ENCODE results near the gene GMCL2. TPM values are rescaled to one million over a fixed set of nuclear protein-coding genes. Genes with fewer than 3 reads are reported as not detected.

The GMCL2 gene
- total and polyA plus RNA-seq, 4 donors: not detected

DNA sequence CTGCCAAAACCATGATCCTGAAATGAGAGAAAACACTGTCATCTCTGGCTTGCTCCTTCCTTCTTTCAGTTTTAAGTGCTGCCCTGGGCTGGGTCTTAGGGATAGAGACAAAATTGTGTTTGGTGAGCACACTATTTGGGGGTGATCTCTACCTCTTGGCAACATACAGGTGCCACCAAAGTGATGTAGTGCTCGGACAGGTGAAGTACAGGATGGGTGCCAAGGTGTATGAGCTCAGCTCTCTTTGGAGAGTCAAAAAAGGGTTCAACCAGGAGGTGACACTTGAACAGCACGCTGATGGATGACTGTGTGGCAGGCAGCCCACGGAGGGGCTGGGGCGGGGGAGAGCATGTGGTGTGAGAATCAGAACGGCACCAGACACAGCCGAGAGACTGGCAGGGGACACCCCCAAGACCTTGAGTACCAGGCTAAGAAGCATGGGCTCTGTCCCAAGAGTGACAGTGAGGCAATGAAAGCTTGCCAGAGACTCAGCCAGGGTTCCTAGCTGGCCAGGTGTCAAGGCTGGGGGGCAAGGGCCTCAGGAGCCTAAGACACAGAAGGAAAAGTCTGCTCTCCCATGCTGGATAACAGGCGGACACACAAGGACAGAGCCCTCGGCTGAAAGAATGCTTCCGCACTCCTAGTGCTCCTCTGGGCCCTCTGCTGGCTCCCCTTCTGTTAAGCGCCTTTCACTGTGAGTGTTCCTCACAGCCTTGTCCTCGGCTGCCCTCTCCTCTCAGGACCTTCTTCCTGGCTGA lies 36.0 kb downstream of the GMCL2 start:
- Histone ChIP-seq H3K36me3 (ENCODE audit: control insufficient read depth in 4 of 4, insufficient read depth in 3 of 4, low read depth in 1 of 4, low read length in 3 of 4) (peaks cover 15 to 48% (median 24%) of the 10 kb centered on the region in 4 donors), H3K9me3 (ENCODE audit: control insufficient read depth in 4 of 4, low read length in 3 of 4) (no peaks in the 10 kb centered on the region), H3K4me3 (ENCODE audit: low read depth in 1 of 3, low read length in 3 of 3) (no peak overlapping the region), H3K27me3 (ENCODE audit: control insufficient read depth in 4 of 4, insufficient read depth in 4 of 4, low read length in 3 of 4) (no peaks in the 10 kb centered on the region), H3K4me1 (ENCODE audit: control insufficient read depth in 4 of 4, insufficient read depth in 4 of 4, low read length in 3 of 4) (peaks cover 5 to 16% (median 11%) of the 10 kb centered on the region in 4 donors), H3K27ac (ENCODE audit: low read depth in 1 of 2, low read length in 2 of 2) (no peak overlapping the region), H3K9ac (ENCODE audit: low read depth in 1 of 2, low read length in 2 of 2) (no peak overlapping the region)
- TF ChIP-seq YY1 (IDR thresholded peaks at IDR 0.05) (no peak), NR2F2 (IDR thresholded peaks at IDR 0.05) (no peak)
- WGBS: 85% methylated on average over 11 of the region's 11 CpGs
- DNase-seq (ENCODE audit: low spot score): no peak

DNA sequence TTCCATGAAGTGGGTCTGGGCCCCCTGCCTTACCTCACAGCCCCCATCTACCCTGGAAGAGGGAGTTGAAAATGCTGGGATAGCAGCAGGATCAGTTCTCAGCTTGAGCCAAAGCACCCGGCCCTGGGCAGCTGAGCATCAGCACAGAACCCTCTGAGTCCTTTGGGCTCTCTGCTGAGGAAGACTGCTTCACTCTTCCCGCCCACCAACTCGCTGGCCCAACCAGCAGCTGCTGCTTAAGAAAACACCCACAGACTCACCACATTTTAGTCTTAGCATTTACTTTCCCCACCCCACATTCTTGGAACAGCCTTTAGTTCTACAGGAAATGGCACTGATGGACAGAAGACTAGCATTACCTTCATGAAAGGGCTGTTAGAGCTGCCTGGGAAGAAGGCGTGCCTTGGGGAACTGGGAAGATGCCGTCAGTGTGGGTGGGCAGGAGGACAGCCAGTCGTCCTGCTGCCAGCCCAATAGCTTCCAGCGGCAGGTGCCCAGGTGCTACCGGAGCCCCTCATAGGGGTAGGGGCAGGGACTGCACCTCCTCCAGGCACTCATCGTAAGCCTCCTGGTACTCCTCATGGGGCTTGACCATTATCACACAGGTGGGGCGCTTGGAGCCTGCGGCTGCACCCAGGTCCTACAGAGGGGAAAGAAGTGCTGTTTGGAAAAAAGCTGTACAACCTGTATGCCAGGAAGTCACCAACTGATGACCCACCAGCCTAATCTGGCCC lies 37.8 kb downstream of the GMCL2 start:
- Histone ChIP-seq H3K9ac (ENCODE audit: low read depth in 1 of 2, low read length in 2 of 2) (no peak overlapping the region), H3K4me3 (ENCODE audit: low read depth in 1 of 3, low read length in 3 of 3) (no peak overlapping the region), H3K4me1 (ENCODE audit: control insufficient read depth in 4 of 4, insufficient read depth in 4 of 4, low read length in 3 of 4) (peaks cover 5 to 14% (median 10%) of the 10 kb centered on the region in 4 donors), H3K27me3 (ENCODE audit: control insufficient read depth in 4 of 4, insufficient read depth in 4 of 4, low read length in 3 of 4) (no peaks in the 10 kb centered on the region), H3K9me3 (ENCODE audit: control insufficient read depth in 4 of 4, low read length in 3 of 4) (no peaks in the 10 kb centered on the region), H3K27ac (ENCODE audit: low read depth in 1 of 2, low read length in 2 of 2) (no peak overlapping the region), H3K36me3 (ENCODE audit: control insufficient read depth in 4 of 4, insufficient read depth in 3 of 4, low read depth in 1 of 4, low read length in 3 of 4) (peaks cover 19 to 56% (median 26%) of the 10 kb centered on the region in 4 donors)
- TF ChIP-seq, protein P1, sequence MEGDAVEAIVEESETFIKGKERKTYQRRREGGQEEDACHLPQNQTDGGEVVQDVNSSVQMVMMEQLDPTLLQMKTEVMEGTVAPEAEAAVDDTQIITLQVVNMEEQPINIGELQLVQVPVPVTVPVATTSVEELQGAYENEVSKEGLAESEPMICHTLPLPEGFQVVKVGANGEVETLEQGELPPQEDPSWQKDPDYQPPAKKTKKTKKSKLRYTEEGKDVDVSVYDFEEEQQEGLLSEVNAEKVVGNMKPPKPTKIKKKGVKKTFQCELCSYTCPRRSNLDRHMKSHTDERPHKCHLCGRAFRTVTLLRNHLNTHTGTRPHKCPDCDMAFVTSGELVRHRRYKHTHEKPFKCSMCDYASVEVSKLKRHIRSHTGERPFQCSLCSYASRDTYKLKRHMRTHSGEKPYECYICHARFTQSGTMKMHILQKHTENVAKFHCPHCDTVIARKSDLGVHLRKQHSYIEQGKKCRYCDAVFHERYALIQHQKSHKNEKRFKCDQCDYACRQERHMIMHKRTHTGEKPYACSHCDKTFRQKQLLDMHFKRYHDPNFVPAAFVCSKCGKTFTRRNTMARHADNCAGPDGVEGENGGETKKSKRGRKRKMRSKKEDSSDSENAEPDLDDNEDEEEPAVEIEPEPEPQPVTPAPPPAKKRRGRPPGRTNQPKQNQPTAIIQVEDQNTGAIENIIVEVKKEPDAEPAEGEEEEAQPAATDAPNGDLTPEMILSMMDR (IDR thresholded peaks at IDR 0.05; ENCODE audit: low read depth, low read length, missing input control): no peak
- TF ChIP-seq SP1 (IDR thresholded peaks at IDR 0.05) (no peak), YY1 (IDR thresholded peaks at IDR 0.05) (no peak), GABPA (IDR thresholded peaks at IDR 0.05 in 1 of 2, conservative IDR thresholded peaks at IDR 0.05 in 1 of 2) (no peak), RAD21 (IDR thresholded peaks at IDR 0.05) (no peak), JUND (IDR thresholded peaks at IDR 0.05) (no peak), HNF4A (conservative IDR thresholded peaks at IDR 0.05) (no peak), EGR1 (IDR thresholded peaks at IDR 0.05; ENCODE audit: low read depth in 2 of 2) (no peak), TAF1 (conservative IDR thresholded peaks at IDR 0.05) (no peak), RXRA (IDR thresholded peaks at IDR 0.05) (no peak), FOXA1 (IDR thresholded peaks at IDR 0.05) (no peak)
- TF ChIP-seq, protein P2, sequence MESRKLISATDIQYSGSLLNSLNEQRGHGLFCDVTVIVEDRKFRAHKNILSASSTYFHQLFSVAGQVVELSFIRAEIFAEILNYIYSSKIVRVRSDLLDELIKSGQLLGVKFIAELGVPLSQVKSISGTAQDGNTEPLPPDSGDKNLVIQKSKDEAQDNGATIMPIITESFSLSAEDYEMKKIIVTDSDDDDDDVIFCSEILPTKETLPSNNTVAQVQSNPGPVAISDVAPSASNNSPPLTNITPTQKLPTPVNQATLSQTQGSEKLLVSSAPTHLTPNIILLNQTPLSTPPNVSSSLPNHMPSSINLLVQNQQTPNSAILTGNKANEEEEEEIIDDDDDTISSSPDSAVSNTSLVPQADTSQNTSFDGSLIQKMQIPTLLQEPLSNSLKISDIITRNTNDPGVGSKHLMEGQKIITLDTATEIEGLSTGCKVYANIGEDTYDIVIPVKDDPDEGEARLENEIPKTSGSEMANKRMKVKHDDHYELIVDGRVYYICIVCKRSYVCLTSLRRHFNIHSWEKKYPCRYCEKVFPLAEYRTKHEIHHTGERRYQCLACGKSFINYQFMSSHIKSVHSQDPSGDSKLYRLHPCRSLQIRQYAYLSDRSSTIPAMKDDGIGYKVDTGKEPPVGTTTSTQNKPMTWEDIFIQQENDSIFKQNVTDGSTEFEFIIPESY (IDR thresholded peaks at IDR 0.05): no peak
- TF ChIP-seq, protein P3, sequence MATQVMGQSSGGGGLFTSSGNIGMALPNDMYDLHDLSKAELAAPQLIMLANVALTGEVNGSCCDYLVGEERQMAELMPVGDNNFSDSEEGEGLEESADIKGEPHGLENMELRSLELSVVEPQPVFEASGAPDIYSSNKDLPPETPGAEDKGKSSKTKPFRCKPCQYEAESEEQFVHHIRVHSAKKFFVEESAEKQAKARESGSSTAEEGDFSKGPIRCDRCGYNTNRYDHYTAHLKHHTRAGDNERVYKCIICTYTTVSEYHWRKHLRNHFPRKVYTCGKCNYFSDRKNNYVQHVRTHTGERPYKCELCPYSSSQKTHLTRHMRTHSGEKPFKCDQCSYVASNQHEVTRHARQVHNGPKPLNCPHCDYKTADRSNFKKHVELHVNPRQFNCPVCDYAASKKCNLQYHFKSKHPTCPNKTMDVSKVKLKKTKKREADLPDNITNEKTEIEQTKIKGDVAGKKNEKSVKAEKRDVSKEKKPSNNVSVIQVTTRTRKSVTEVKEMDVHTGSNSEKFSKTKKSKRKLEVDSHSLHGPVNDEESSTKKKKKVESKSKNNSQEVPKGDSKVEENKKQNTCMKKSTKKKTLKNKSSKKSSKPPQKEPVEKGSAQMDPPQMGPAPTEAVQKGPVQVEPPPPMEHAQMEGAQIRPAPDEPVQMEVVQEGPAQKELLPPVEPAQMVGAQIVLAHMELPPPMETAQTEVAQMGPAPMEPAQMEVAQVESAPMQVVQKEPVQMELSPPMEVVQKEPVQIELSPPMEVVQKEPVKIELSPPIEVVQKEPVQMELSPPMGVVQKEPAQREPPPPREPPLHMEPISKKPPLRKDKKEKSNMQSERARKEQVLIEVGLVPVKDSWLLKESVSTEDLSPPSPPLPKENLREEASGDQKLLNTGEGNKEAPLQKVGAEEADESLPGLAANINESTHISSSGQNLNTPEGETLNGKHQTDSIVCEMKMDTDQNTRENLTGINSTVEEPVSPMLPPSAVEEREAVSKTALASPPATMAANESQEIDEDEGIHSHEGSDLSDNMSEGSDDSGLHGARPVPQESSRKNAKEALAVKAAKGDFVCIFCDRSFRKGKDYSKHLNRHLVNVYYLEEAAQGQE (IDR thresholded peaks at IDR 0.05): no peak
- TF ChIP-seq, protein P4, sequence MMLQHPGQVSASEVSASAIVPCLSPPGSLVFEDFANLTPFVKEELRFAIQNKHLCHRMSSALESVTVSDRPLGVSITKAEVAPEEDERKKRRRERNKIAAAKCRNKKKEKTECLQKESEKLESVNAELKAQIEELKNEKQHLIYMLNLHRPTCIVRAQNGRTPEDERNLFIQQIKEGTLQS (IDR thresholded peaks at IDR 0.05): no peak
- TF ChIP-seq, protein P5, sequence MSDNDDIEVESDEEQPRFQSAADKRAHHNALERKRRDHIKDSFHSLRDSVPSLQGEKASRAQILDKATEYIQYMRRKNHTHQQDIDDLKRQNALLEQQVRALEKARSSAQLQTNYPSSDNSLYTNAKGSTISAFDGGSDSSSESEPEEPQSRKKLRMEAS (IDR thresholded peaks at IDR 0.05): no peak
- no peak for DNase-seq (ENCODE audit: low spot score)
- WGBS: 92% methylated on average over 11 of the region's 11 CpGs

Measured in liver (tissue), 9 donors.